OCI-LY7 (cell line): ENCODE data around the gene RAD51B.

Source experiments
- CTCF ChIP-seq: fragments of 200-600 bp; sonication (generic); conservative IDR thresholded peaks from 2 replicates; pipeline ENCODE4 v1.5.1; 2014; ENCODE audit warnings: mild to moderate bottlenecking, antibody characterized with exemption, low read length, moderate library complexity, mixed read lengths
- EZH2phosphoT487 ChIP-seq: fragments of 200-600 bp; sonication (generic); IDR thresholded peaks from 2 replicates; pipeline ENCODE4 v1.6.1; 2018; ENCODE audit warnings: low read depth, borderline replicate concordance, mild to moderate bottlenecking, mixed run types, antibody characterized with exemption, low read length, moderate library complexity, mixed read lengths

GRCh38 chr14:68504861-68505260 lies 685.3 kb downstream of the RAD51B start:
- TF ChIP-seq CTCF = no peak
- TF ChIP-seq EZH2phosphoT487 = no peak
